Retinal pigment epithelial cell (primary cell): ENCODE data around the gene HES3.

Experiments
- DNase-seq: peaks from one replicate; pipeline ENCODE4 v3.0.0-alpha.2; 2010; ENCODE audit warnings: low read depth
- H3K4me3 ChIP-seq: 2 replicates; pipeline ENCODE4 v1.5.1; 2011; ENCODE audit warnings: mild to moderate bottlenecking, low read length, control low read depth, moderate library complexity
- TF ChIP-seq, protein P1 (sequence below): conservative IDR thresholded peaks from 2 replicates; pipeline ENCODE4 v1.5.1; 2011; ENCODE audit warnings: low read depth, low read length, control low read depth, inconsistent platforms

Gene HES3

DNA sequence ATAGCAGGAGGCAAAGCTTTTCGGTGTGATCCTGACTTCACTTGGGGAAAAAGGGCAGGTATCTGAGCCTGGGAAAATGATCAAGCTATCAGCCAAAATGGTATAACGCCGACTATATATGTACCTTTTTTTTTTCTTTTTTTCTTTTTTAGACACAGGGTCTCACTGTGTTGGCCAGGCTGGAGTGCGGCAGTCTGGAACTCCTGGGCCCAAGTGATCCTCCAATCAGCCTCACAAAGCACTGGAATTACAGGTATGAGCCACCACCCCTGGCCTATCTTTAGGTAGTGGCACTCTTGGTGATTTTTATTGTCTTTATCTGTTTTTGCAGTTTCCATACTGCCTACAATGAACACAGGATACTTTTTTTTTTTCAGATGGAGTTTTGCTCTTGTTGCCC lies 6.9 kb upstream of the HES3 start:
- DNase-seq = no peak
- no peak overlapping the region for H3K4me3 ChIP-seq
- TF ChIP-seq, protein P1, sequence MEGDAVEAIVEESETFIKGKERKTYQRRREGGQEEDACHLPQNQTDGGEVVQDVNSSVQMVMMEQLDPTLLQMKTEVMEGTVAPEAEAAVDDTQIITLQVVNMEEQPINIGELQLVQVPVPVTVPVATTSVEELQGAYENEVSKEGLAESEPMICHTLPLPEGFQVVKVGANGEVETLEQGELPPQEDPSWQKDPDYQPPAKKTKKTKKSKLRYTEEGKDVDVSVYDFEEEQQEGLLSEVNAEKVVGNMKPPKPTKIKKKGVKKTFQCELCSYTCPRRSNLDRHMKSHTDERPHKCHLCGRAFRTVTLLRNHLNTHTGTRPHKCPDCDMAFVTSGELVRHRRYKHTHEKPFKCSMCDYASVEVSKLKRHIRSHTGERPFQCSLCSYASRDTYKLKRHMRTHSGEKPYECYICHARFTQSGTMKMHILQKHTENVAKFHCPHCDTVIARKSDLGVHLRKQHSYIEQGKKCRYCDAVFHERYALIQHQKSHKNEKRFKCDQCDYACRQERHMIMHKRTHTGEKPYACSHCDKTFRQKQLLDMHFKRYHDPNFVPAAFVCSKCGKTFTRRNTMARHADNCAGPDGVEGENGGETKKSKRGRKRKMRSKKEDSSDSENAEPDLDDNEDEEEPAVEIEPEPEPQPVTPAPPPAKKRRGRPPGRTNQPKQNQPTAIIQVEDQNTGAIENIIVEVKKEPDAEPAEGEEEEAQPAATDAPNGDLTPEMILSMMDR = no peak

GRCh38 chr1:6239213-6239752 lies 4.7 kb upstream of the HES3 start:
- TF ChIP-seq, protein P1 = no peak
- DNase-seq = no peak
- no peak overlapping the region for H3K4me3 ChIP-seq

- TF ChIP-seq, protein P1 = no peak
- no peak for DNase-seq
- H3K4me3 ChIP-seq = no peak overlapping the region
These were observed 3.8 kb upstream of the HES3 start for GRCh38 chr1:6239950-6240768.

DNA sequence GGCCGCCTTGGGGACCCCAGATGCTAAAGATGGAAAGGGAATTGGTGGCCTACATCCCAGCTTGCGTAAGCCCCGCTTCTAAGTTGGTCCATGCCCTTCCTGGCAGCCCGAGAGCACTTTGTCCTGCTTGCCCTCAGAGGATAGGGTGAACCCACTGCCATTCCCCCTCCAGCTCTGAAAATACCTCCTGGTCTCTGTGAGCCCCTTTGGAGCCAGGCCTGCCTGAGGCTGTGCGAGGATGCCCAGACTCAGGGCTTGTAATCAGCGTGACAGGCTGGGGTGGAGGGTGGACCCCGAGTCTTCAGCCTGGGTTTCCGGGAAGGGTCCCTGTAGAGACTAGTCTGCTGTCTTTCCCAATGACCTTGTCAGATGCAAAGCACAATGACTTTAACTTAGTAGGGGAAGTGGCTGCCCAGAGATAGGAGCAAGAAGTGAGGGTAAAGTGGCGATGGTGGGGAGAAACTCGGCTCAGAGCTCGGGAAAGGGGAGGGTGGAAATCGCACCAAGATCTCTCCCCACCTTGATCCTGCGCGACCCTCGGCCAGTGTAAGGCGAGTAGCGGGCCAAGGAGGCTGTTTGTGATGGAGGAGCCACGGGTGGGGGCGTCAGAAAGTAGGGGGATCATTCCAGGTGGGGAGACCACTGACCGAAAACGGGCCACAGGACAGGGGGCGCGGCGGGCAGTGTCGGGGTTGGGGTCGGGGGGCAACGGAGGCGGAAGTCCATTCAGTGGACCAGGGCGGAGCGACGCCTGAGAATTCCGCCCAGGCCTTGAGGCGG lies 2.7 kb upstream of the HES3 start:
- no peak overlapping the region for H3K4me3 ChIP-seq
- TF ChIP-seq, protein P1 = no peak
- no peak for DNase-seq

- TF ChIP-seq, protein P1 = no peak
- H3K4me3 ChIP-seq = no peak overlapping the region
- no peak for DNase-seq
These were observed 1.9 kb upstream of the HES3 start for GRCh38 chr1:6241887-6242740.

GRCh38 chr1:6243053-6243834 lies 735 bp upstream of the HES3 start:
- TF ChIP-seq, protein P1 = no peak
- H3K4me3 ChIP-seq = no peak overlapping the region
- DNase-seq = no peak
